ENCODE measurements around the gene GAS7.
"Not testable (repeated sequence)": the region's sequence is repeated elsewhere in the genome, so short reads cannot be mapped to it uniquely, and the experiment has no call there.

The GAS7 gene

DNA sequence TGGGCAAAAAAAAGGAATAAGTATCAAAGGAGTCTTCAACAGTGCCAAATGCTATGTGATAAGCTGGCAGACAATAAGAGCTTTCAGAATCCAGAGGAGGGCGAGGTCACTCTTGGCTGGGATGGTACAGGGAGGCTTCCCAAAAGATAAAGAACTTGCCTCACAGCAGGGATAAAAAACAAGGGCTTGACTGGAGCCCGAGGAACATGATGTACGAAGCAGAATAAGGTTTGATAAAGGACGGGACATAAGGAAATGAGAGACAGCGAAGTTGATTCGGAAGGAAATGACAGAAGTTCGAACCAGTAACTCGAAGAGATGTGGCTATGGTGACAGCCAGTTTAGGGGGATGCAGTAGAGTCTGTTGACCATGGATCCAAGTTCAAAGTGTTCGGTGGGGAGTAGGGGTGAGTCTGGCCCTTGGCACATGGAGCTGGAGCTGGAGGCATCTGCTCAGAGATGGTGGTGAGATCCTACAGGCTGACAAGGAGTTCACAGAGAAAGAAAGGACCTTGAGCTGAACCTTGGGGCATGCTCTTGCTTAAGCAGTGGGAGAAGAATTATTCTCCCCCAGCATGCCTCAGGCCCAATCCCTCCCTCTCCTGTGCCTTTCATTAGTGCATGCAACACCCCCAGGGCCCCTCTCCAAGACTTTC, 155.7 kb downstream of the GAS7 start:
- DNase-seq: no peak

GRCh38 chr17:10041916-10042588, 156.4 kb downstream of the GAS7 start:
- DNase-seq: no peak

DNA sequence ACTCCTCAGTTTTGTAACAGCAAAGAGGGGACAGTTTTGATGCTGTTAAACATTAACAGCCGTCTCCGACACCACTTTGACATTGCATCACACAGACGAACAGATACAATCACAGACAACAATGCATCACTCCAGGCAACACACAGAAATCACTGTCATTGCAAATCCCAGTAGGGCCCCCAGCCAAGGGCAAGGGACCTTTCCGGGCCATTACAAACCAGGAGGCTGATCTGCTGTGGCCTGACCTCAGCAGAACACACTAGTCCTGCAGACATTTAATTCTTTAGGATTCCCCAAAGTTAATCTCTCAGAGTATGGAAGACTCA, 157.2 kb downstream of the GAS7 start:
- DNase-seq: no peak

GRCh38 chr17:10036511-10037061, 161.8 kb downstream of the GAS7 start:
- no peak for DNase-seq

GRCh38 chr17:10035885-10036284, 162.5 kb downstream of the GAS7 start:
- no peak for DNase-seq

DNA sequence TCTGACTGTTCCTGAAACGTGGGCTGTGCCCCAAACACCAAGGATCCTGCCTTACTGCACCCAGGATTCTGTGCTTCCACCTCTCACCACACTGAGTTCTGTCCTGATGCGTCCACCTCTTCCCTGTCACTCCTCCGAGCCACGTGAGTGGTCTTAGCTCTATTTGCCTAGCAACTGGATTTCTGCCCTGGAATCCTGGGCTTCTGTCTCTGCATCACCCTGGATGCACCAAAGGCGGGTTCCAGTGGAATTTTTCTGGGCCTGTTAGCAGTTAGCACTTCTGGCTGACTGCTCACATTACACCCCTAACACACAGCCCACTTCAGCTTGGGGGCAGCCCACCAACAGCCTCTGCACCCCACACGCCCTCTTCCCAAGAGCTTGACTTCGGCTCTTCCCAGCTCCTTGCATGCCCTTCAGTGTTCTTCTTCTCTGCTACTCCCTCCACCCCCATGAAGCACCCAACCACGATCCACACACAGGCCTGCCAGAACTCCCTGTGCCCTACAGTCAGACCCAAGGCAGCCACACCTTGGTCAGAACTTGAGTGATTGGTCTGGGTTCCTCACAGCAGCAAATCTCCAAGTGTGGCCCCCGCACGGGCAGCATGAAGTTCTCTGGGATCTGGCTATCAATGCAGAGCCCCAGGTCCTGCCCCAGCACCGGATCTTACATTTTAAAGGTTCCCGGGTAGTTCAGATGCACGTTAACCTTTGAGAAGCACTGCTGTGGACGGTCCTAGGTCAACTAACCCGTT, 163.5 kb downstream of the GAS7 start:
- no peak for DNase-seq

DNA sequence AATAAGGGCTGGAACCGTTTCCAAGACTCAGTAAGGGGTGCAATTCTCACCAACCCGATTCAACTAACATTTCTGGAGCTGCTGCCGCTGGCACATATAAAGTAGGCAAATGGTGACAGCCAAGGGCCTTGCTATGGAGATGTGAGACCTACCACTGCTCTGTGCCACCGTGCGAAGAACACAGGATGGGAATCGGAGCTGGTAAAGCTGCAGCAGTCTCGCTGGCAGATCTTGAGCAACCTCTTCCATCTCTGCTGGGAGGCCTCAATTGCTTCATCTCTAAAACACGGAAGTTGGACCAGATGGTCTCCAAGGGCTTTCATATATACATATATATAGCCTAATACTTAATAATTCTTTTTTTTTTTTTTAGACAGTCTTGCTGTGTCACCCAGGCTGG, 164.4 kb downstream of the GAS7 start:
- DNase-seq: no peak

- DNase-seq: no peak
These were observed 165.0 kb downstream of the GAS7 start for GRCh38 chr17:10033449-10033848.

GRCh38 chr17:10032118-10032852, 166.1 kb downstream of the GAS7 start:
- DNase-seq: no peak

DNA sequence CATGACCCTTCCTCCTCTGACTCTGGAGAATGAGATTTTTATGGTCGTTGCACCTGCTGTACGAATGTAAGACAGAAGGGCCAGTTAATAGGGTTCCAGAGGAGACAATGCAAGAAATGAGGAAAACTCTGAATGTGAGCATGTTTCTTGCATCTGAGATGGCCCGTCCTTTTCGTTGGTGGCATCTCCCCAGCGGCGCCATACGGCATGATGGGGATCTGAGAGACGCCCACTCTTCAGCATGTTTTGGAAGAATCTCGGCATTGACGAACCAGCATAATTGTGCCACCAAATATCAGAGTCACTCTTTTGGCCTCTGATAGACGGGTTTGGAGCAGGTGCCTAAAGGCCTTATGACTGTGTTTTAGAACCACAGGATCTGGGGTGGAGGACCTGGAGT, 166.8 kb downstream of the GAS7 start:
- DNase-seq: no peak

DNA sequence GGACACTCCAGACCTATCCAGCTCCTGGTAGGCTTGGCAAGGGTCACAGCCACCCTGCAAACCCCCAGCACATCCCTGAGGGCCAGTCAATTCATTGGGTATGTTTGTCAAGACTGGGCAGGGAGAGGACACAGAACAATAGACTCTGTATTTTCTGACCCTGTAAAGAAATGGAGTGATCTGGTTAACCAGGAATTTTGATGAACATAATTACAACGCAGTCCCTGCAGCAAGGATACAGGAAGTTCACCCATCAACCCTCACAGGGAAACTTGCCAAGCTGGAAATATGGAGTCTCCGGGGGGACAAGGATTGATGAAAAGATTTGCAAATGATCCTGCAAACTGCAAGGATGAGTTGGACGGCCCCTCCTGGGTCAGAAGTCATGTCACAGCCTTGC, 167.3 kb downstream of the GAS7 start:
- no peak for DNase-seq

GRCh38 chr17:10029129-10029528, 169.3 kb downstream of the GAS7 start:
- DNase-seq: no peak

- DNase-seq: no peak
These were observed 172.2 kb downstream of the GAS7 start for GRCh38 chr17:10025976-10026901.

- DNase-seq: no peak
These were observed 173.2 kb downstream of the GAS7 start for GRCh38 chr17:10025224-10025623.

- no peak for DNase-seq
These were observed 176.0 kb downstream of the GAS7 start for GRCh38 chr17:10022416-10022815.

DNA sequence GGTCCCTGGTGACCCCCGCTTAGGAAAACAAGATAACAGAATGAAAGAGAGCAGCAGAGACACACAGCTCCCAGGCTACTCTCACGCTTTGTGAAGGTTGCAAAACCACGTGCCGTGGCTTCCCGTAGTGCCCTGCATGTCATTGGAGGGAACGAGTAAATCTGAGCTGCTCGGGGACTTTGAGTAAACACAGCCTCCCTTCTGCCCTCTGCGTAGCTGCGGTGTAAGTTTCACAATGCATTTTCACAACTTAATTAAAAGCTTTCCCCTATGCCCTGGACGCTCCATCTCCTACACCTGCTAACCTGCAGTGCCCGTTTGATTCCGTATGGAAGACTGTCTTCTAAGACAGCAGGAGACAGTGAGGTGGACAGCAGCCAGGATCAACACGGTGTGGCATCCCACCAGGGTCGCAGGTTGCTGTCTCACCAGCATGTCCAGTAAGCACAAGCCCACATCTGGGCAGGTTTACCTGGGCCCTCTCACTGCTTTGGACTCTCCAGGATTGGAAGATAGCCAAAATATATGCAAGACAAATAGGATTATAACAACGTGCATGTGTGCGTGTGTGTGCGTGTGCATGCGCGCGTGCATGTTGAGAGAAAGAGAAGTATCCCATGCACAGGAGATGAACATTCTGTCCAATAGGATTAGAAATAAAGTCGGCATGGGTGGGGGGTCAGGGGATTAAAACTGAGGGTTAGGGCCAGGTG, 177.0 kb downstream of the GAS7 start:
- no peak for DNase-seq

- no peak for DNase-seq
These were observed 178.4 kb downstream of the GAS7 start for GRCh38 chr17:10019941-10020451.

DNA sequence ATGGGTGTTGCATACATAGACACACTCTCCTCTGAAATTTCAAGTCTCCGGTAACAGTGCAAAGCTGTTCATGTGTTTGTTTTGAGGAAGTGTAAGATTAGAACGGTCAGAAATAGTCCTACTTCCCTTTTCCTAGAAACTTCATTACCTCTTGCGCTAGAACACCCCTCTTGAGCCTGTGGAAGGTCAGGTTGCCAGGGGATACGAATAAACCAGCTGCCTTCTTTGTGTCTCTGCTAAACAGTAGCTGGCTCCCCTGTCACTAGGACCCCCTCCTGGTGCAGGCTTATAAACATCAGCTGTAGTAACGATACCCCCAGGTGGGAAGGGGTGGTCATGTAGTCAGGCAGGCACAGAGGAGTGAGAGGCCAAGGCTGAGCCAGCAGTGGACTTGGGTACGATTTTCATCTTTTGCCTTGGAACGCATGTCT, 179.9 kb downstream of the GAS7 start:
- no peak for DNase-seq

DNA sequence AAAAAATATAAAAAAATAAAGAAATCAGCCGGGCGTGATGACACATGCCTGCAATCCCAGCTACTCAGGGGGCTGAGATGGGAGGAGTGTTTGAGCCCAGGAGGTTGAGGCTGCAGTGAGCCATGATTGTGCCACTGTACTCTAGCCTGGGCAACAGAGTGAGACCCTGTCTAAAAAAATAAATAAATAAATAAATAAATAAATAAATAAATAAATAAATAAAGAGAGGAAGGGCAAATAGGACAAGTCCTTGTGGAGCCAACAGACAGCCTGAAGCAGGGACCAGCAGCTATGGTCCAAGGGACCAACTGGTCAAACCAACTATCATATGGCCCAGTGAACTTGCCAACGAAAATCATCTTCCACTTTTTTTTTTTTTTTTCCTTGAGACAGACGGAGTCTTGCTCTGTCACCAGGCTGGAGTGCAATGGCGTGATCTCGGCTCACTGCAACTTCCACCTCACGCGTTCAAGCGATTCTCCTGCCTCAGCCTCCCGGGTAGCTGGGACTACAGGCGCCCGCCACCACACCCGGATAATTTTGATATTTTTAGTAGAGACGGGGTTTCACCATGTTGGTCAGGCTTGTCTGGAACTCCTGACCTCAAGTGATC, 181.3 kb downstream of the GAS7 start:
- not testable (repeated sequence) for DNase-seq

DNA sequence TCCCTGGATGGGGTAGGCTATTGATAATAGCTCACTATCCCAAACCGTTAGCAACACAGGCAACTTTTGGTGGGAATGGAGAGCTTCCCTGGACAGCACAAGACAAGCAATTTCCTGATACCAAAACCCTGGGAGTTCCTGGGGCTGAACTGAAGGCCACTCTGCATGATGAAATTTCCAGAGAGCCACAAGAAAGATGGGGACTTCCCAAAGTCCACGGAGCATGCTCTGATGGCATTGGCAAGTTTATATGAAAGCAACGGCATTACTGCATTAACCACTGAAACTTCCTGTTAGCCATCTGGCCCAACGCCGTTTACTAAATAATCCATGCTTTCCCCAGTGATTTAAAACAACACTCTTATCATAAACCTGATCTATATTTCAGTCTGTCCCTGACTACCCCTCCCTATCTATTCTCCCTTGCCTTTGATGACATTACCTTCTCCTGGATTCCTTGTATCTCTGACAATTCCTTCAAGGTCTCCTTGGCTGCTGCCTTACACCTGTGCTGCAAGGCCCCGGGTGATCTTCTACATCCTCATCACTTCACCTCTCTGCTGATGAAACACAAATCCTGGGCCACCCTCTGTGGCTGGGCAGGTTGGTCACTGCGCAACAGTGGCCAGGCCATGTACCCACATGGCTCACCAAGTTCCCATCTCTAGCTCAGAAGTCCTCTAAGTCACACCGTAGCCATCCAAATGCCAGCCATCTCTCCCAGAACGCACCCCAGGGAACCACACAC, 184.9 kb downstream of the GAS7 start:
- DNase-seq: no peak

Data from activated CD4-positive, alpha-beta T cell treated with anti-CD3 and anti-CD28 coated beads, Interleukin-2, amount 50 U/mL, for 4 hours (primary cell).